GM18858 (cell line): ENCODE results near the gene TMF1.

Experiments
- ATAC-seq: cut with Tn5 transposase; IDR thresholded peaks from one replicate; pipeline ENCODE4 v1.9.1; 2021; ENCODE audit not compliant: unreplicated experiment

The TMF1 gene

GRCh38 chr3:69081583-69082262 lies 29.6 kb upstream of the TMF1 start:
- peak; percentile 14 for ATAC-seq

- ATAC-seq: no peak
These were observed 28.2 kb upstream of the TMF1 start, which contains the start of gene UBA3 for GRCh38 chr3:69080233-69080920. TSS of gene UBA3 (minus strand) at chr3:69080365. CDS start at chr3:69080353, 12 bp downstream.

- ATAC-seq: no peak
These were observed 27.4 kb upstream of the TMF1 start for GRCh38 chr3:69079269-69080159.

- ATAC-seq: no peak
These were observed 20.8 kb upstream of the TMF1 start for GRCh38 chr3:69072928-69073327.

GRCh38 chr3:69066121-69066520 lies 14.0 kb upstream of the TMF1 start:
- ATAC-seq: no peak

- ATAC-seq: no peak
These were observed 13.3 kb upstream of the TMF1 start for GRCh38 chr3:69065318-69065964.

- no peak for ATAC-seq
These were observed 11.5 kb upstream of the TMF1 start for GRCh38 chr3:69063636-69064035.

GRCh38 chr3:69059688-69060087 lies 7.6 kb upstream of the TMF1 start:
- ATAC-seq: no peak

GRCh38 chr3:69058947-69059224 lies 6.8 kb upstream of the TMF1 start:
- no peak for ATAC-seq

GRCh38 chr3:69058180-69058946 lies 6.2 kb upstream of the TMF1 start:
- peak; percentile 98 for ATAC-seq

GRCh38 chr3:69052472-69052898 lies 352 bp upstream of the TMF1 start:
- no peak for ATAC-seq

GRCh38 chr3:69048990-69049389 lies 3.1 kb downstream of the TMF1 start:
- no peak for ATAC-seq

GRCh38 chr3:69044608-69045007 lies 7.5 kb downstream of the TMF1 start:
- no peak for ATAC-seq

- no peak for ATAC-seq
These were observed 18.7 kb downstream of the TMF1 start for GRCh38 chr3:69033470-69033869.

- no peak for ATAC-seq
These were observed 19.4 kb downstream of the TMF1 start for GRCh38 chr3:69032737-69033136.

- ATAC-seq: no peak
These were observed 20.0 kb downstream of the TMF1 start for GRCh38 chr3:69032142-69032541.

GRCh38 chr3:69031635-69032034 lies 20.5 kb downstream of the TMF1 start:
- no peak for ATAC-seq

- ATAC-seq: no peak
These were observed 31.3 kb downstream of the TMF1 start for GRCh38 chr3:69020857-69021256.

- ATAC-seq: no peak
These were observed 31.7 kb downstream of the TMF1 start for GRCh38 chr3:69020424-69020823.

GRCh38 chr3:69016901-69017300 lies 35.2 kb downstream of the TMF1 start:
- ATAC-seq: no peak

- ATAC-seq: no peak
These were observed 36.0 kb downstream of the TMF1 start for GRCh38 chr3:69016102-69016501.
